WTC11 (cell line): ENCODE results near the gene FRMD4B. TPM values are rescaled to one million over a fixed set of nuclear protein-coding genes. Genes with fewer than 3 reads are reported as not detected.

Experiments used
- ATAC-seq: fragments of 200-7000 bp; cut with Tn5 transposase; 2 replicates; pipeline ENCODE4 v1.10.0; 2021; ENCODE audit warnings: mild to moderate bottlenecking, moderate library complexity
- CTCF ChIA-PET: fragments of 300-600 bp; sonication (Branson Sonifier 250); formaldehyde crosslinking; loops from one replicate; lab custom pipeline; 2021; ENCODE audit warnings: antibody characterized with exemption; lab: Charles Lee
- POLR2A ChIA-PET: fragments of 350-600 bp; sonication (Branson Sonifier 250); formaldehyde crosslinking; loops from one replicate; lab custom pipeline; 2021; ENCODE audit warnings: antibody characterized with exemption; lab: Charles Lee
- DNase-seq: peaks from one replicate; pipeline ENCODE4 v3.0.0; 2021; ENCODE audit warnings: low spot score
- H3K27ac Mint-ChIP-seq: 2 replicates; pipeline ENCODE4 v1.8.0; 2021; ENCODE audit warnings: mixed read lengths
- H3K27me3 Mint-ChIP-seq: 2 replicates; pipeline ENCODE4 v1.8.0; 2021; ENCODE audit warnings: low read depth, mild to moderate bottlenecking, moderate library complexity, mixed read lengths
- H3K36me3 Mint-ChIP-seq: 2 replicates; pipeline ENCODE4 v1.8.0; 2021; ENCODE audit warnings: mixed read lengths
- H3K4me1 Mint-ChIP-seq: 2 replicates; pipeline ENCODE4 v1.8.0; 2022; ENCODE audit warnings: mixed read lengths
- H3K4me3 Mint-ChIP-seq: 2 replicates; pipeline ENCODE4 v1.8.0; 2021; ENCODE audit warnings: mild to moderate bottlenecking, moderate library complexity, mixed read lengths
- H3K9me3 Mint-ChIP-seq: 2 replicates; pipeline ENCODE4 v1.8.0; 2021; ENCODE audit warnings: mixed read lengths
- ARID4B ChIP-seq: sonication (generic); formaldehyde crosslinking; IDR thresholded peaks from 2 replicates; pipeline ENCODE4 v1.8.0; 2023; ENCODE audit warnings: missing genetic modification reagents, mild to moderate bottlenecking, borderline replicate concordance
- TEAD4 ChIP-seq: sonication (generic); formaldehyde crosslinking; IDR thresholded peaks from 2 replicates; pipeline ENCODE4 v1.8.0; 2022; ENCODE audit warnings: mild to moderate bottlenecking, missing genetic modification reagents
- ZBTB43 ChIP-seq: sonication (generic); formaldehyde crosslinking; IDR thresholded peaks from 2 replicates; pipeline ENCODE4 v1.8.1; 2023; ENCODE audit warnings: mild to moderate bottlenecking, missing genetic modification reagents
- total RNA-seq: library from RNA; stranded (reverse); gene quantifications from 3 replicates; pipeline ENCODE4 v1.2.3, GENCODE V29; 2021
- TF ChIP-seq, protein P1 (sequence below): fragments of 200-600 bp; IDR thresholded peaks from 2 replicates; pipeline ENCODE4 v1.8.0; 2022; ENCODE audit warnings: antibody characterized with exemption
- TF ChIP-seq, protein P2 (sequence below): sonication (generic); formaldehyde crosslinking; IDR thresholded peaks from 2 replicates; pipeline ENCODE4 v1.8.1; 2023; ENCODE audit warnings: mild to moderate bottlenecking, missing genetic modification reagents

The FRMD4B gene
- total RNA-seq, 1 experiment from 2014 or later, result 6.7 TPM

GRCh38 chr3:69121950-69122349, 263.9 kb downstream of the FRMD4B start (continued):
- TF ChIP-seq ARID4B (CRISPR knock-in tag) (no peak), ZBTB43 (CRISPR knock-in tag) (no peak)

GRCh38 chr3:69121513-69121912, 264.4 kb downstream of the FRMD4B start:
- no peak for TF ChIP-seq TEAD4 (CRISPR knock-in tag)
- CTCF ChIA-PET, result interaction anchor here (0.5 to 2.2 kb wide), 26 partner anchors 8 to 303 kb away, joined by 3 to 17 read pairs (median 4); no protein-coding TSS in a partner anchor
- H3K4me1 Mint-ChIP-seq, result peaks cover 8% of the 10 kb centered on the region; the same call in 1 of the 2 replicates
- ATAC-seq, result no peak
- H3K9me3 Mint-ChIP-seq, result no peaks in the 10 kb centered on the region
- no peaks in the 10 kb centered on the region for H3K27me3 Mint-ChIP-seq
- no peak overlapping the region for H3K27ac Mint-ChIP-seq
- DNase-seq, result no peak
- no peaks in the 10 kb centered on the region for H3K36me3 Mint-ChIP-seq
- POLR2A ChIA-PET, result interaction anchor here (0.5 kb wide), 1 partner anchor 566 kb away, joined by 4 read pairs; no protein-coding TSS in a partner anchor
- no peak overlapping the region for H3K4me3 Mint-ChIP-seq

DNA sequence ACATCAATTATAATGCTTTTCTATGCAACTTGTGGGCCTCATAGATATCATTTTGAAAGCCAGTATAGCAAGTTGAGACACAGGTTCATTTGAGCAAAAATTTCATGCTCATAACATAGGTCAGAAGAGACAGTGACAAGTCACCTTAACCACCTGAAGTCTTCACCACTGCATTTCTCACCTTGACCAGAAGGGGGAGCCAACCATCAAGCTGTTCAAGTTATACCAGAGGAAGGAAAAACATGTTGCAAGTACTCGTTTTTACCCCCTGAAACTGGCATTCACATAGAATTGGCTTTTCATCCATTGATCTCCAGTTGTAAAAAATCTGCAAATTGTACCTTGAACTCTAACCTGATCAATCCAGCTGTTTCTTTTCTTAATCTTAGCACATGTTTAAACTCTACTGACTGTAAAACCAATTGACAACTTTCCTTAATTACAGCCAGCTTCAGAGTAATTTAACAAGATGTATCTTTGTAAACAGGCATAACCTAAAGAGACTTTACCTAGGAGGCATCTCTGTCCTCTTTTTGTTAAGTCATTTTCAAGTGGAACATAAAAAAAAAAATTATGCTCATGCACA, 264.9 kb downstream of the FRMD4B start:
- DNase-seq (peak; percentile 90), ATAC-seq (peak; percentile 74)
- Mint-ChIP-seq H3K36me3 (no peaks in the 10 kb centered on the region), H3K4me1 (peaks cover 8% of the 10 kb centered on the region; the same call in 1 of the 2 replicates), H3K9me3 (no peaks in the 10 kb centered on the region), H3K27ac (no peak overlapping the region), H3K4me3 (no peak overlapping the region)
- POLR2A ChIA-PET, result interaction anchor here (0.5 kb wide), 1 partner anchor 566 kb away, joined by 4 read pairs; no protein-coding TSS in a partner anchor
- CTCF ChIA-PET, result interaction anchor here (0.5 to 2.2 kb wide), 27 partner anchors 9 to 304 kb away, joined by 3 to 17 read pairs (median 3); no protein-coding TSS in a partner anchor
- TF ChIP-seq, protein P1, sequence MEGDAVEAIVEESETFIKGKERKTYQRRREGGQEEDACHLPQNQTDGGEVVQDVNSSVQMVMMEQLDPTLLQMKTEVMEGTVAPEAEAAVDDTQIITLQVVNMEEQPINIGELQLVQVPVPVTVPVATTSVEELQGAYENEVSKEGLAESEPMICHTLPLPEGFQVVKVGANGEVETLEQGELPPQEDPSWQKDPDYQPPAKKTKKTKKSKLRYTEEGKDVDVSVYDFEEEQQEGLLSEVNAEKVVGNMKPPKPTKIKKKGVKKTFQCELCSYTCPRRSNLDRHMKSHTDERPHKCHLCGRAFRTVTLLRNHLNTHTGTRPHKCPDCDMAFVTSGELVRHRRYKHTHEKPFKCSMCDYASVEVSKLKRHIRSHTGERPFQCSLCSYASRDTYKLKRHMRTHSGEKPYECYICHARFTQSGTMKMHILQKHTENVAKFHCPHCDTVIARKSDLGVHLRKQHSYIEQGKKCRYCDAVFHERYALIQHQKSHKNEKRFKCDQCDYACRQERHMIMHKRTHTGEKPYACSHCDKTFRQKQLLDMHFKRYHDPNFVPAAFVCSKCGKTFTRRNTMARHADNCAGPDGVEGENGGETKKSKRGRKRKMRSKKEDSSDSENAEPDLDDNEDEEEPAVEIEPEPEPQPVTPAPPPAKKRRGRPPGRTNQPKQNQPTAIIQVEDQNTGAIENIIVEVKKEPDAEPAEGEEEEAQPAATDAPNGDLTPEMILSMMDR, result peak; percentile 94
- TF ChIP-seq, protein P2, sequence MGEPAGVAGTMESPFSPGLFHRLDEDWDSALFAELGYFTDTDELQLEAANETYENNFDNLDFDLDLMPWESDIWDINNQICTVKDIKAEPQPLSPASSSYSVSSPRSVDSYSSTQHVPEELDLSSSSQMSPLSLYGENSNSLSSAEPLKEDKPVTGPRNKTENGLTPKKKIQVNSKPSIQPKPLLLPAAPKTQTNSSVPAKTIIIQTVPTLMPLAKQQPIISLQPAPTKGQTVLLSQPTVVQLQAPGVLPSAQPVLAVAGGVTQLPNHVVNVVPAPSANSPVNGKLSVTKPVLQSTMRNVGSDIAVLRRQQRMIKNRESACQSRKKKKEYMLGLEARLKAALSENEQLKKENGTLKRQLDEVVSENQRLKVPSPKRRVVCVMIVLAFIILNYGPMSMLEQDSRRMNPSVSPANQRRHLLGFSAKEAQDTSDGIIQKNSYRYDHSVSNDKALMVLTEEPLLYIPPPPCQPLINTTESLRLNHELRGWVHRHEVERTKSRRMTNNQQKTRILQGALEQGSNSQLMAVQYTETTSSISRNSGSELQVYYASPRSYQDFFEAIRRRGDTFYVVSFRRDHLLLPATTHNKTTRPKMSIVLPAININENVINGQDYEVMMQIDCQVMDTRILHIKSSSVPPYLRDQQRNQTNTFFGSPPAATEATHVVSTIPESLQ (CRISPR knock-in tag), result no peak
- TF ChIP-seq, all 79 proteins: peak for 1
- no peaks in the 10 kb centered on the region for H3K27me3 Mint-ChIP-seq
